H1 (cell line): ENCODE measurements around the gene ZNF462. TPM values are rescaled to one million over a fixed set of nuclear protein-coding genes. Genes with fewer than 3 reads are reported as not detected.
A peak's percentile ranks its signal among the peaks of the same experiment; 100 is the strongest.

Source experiments
- CTCF ChIA-PET: fragments of 300-600 bp; sonication (Branson Sonifier 250); formaldehyde crosslinking; loops from one replicate; lab custom pipeline; 2021; ENCODE audit not compliant: partially characterized antibody; lab: Charles Lee
- POLR2A ChIA-PET: fragments of 300-600 bp; sonication (Branson Sonifier 250); formaldehyde crosslinking; loops from one replicate; lab custom pipeline; 2021; ENCODE audit warnings: inconsistent platforms; ENCODE audit not compliant: partially characterized antibody; lab: Charles Lee
- DNase-seq, 2 experiments: peaks; one replicate each; pipeline versions ENCODE4 v3.0.0 to v3.0.0-alpha.2; 2010 to 2022; ENCODE audit warnings: low spot score in 2 of 2, low read depth in 1 of 2, mixed read lengths in 1 of 2
- FAIRE-seq: peaks from 2 replicates; lab custom pipeline; 2011; peaks lifted over from hg19 to GRCh38; lab: Jason Lieb, UNC
- H2AFZ ChIP-seq: 2 replicates; pipeline ENCODE4 v1.8.1; 2012; ENCODE audit warnings: low read length, inconsistent platforms
- H2AK5ac ChIP-seq: 2 replicates; pipeline ENCODE4 v1.6.1; 2013; ENCODE audit warnings: low read depth, low read length
- H2BK120ac ChIP-seq: replicated peaks from 2 replicates; pipeline ENCODE3; 2013; ENCODE audit warnings: low read depth, low read length, inconsistent platforms
- H2BK12ac ChIP-seq: 2 replicates; pipeline ENCODE4 v1.6.1; 2013; ENCODE audit warnings: low read depth, low read length
- H2BK15ac ChIP-seq: 2 replicates; pipeline ENCODE4 v1.6.1; 2013; ENCODE audit warnings: low read length
- H2BK20ac ChIP-seq: 2 replicates; pipeline ENCODE4 v1.6.1; 2013; ENCODE audit warnings: low read length
- H2BK5ac ChIP-seq: 2 replicates; pipeline ENCODE4 v1.6.1; 2013; ENCODE audit warnings: low read depth, low read length
- H3K14ac ChIP-seq: 2 replicates; pipeline ENCODE4 v1.6.1; 2013; ENCODE audit warnings: inconsistent platforms; ENCODE audit not compliant: insufficient read length
- H3K18ac ChIP-seq: 2 replicates; pipeline ENCODE4 v1.6.1; 2013; ENCODE audit warnings: low read length; ENCODE audit errors: extremely low read depth
- H3K23ac ChIP-seq: 2 replicates; pipeline ENCODE4 v1.6.1; 2013; ENCODE audit warnings: inconsistent platforms; ENCODE audit not compliant: insufficient read length
- H3K23me2 ChIP-seq: 2 replicates; pipeline ENCODE4 v1.6.1; 2013; ENCODE audit warnings: low read depth, low read length
- H3K27ac ChIP-seq: 2 replicates; pipeline ENCODE4 v1.6.1; 2011; ENCODE audit warnings: low read depth, low read length, inconsistent platforms
- H3K27me3 ChIP-seq, 4 experiments: replicated peaks in 1 of 4; 1 replicate in 1 of 4; 2 replicates in 3 of 4; pipeline versions ENCODE4 v1.6.1 to v1.8.1; 2011 to 2013; ENCODE audit warnings: low read length in 3 of 4, mild to moderate bottlenecking in 3 of 4, inconsistent platforms in 2 of 4, mixed read lengths in 2 of 4, moderate library complexity in 1 of 4; ENCODE audit not compliant: control insufficient read depth in 3 of 4, insufficient read depth in 3 of 4; ENCODE audit errors: extremely low read depth in 1 of 4
- H3K36me3 ChIP-seq, 4 experiments: 2 replicates each; pipeline versions ENCODE4 v1.6.1 to v1.8.1; 2011 to 2013; ENCODE audit warnings: mild to moderate bottlenecking in 4 of 4, low read length in 3 of 4, moderate library complexity in 2 of 4, control low read depth in 1 of 4, inconsistent platforms in 1 of 4; ENCODE audit not compliant: insufficient read depth in 4 of 4, control insufficient read depth in 2 of 4
- H3K4ac ChIP-seq: replicated peaks from 2 replicates; pipeline ENCODE3; 2013; ENCODE audit warnings: low read length, low read depth, mixed read lengths, inconsistent platforms; ENCODE audit not compliant: insufficient read length
- H3K4me1 ChIP-seq, 4 experiments: replicated peaks in 1 of 4; 1 replicate in 1 of 4; 2 replicates in 3 of 4; pipeline versions ENCODE4 v1.6.1 to v1.8.1; 2011 to 2013; ENCODE audit warnings: low read length in 3 of 4, inconsistent platforms in 2 of 4, mixed read lengths in 1 of 4; ENCODE audit not compliant: insufficient read depth in 4 of 4, control insufficient read depth in 3 of 4
- H3K4me2 ChIP-seq, 2 experiments: 2 replicates each; pipeline versions ENCODE4 v1.6.1 to v1.8.1; 2011 to 2013; ENCODE audit warnings: low read depth in 2 of 2, low read length in 2 of 2, control low read depth in 1 of 2, inconsistent platforms in 1 of 2, mild to moderate bottlenecking in 1 of 2; ENCODE audit not compliant: insufficient read depth in 1 of 2
- H3K4me3 ChIP-seq, 4 experiments: fragments of 200-600, 300-600 bp in 1 of 4; sonication (generic), shearing (Covaris generic), sonication (Bioruptor Twin) in 1 of 4; 2 replicates each; pipeline versions ENCODE4 v1.5.1 to v1.8.1; 2011 to 2016; ENCODE audit warnings: low read length in 4 of 4, low read depth in 3 of 4, control low read depth in 2 of 4, inconsistent platforms in 2 of 4, mild to moderate bottlenecking in 2 of 4, mixed read lengths in 1 of 4, moderate library complexity in 1 of 4; ENCODE audit not compliant: insufficient read depth in 2 of 4; ENCODE audit errors: extremely low read depth in 1 of 4
- H3K56ac ChIP-seq: replicated peaks from 2 replicates; pipeline ENCODE3; 2013; ENCODE audit warnings: low read depth, mild to moderate bottlenecking, mixed read lengths, low read length, inconsistent platforms; ENCODE audit not compliant: insufficient read length
- H3K79me1 ChIP-seq: 2 replicates; pipeline ENCODE4 v1.6.1; 2013; ENCODE audit warnings: low read depth, low read length, control low read depth
- H3K79me2 ChIP-seq, 2 experiments: 2 replicates each; pipeline versions ENCODE4 v1.6.1 to v1.8.1; 2012 to 2013; ENCODE audit warnings: low read length in 2 of 2, mild to moderate bottlenecking in 2 of 2, inconsistent platforms in 1 of 2; ENCODE audit not compliant: insufficient read depth in 2 of 2, control insufficient read depth in 1 of 2
- H3K9ac ChIP-seq, 4 experiments: replicated peaks in 1 of 4; 1 replicate in 1 of 4; 2 replicates in 3 of 4; pipeline versions ENCODE4 v1.6.1 to v1.8.1; 2011 to 2013; ENCODE audit warnings: low read depth in 3 of 4, low read length in 3 of 4, control low read depth in 2 of 4, mild to moderate bottlenecking in 2 of 4, moderate library complexity in 2 of 4, inconsistent platforms in 1 of 4; ENCODE audit errors: extremely low read depth in 1 of 4
- H3K9me3 ChIP-seq, 2 experiments: 2 replicates each; pipeline versions ENCODE4 v1.6.1 to v1.8.1; 2012 to 2013; ENCODE audit warnings: mild to moderate bottlenecking in 2 of 2, moderate library complexity in 2 of 2, control low read depth in 1 of 2, inconsistent platforms in 1 of 2, low read depth in 1 of 2, low read length in 1 of 2, mixed read lengths in 1 of 2; ENCODE audit not compliant: insufficient read depth in 2 of 2
- H4K20me1 ChIP-seq, 2 experiments: replicated peaks in 1 of 2; 2 replicates each; pipeline versions ENCODE3 to v1.8.1; 2011 to 2013; ENCODE audit warnings: inconsistent platforms in 2 of 2, low read length in 2 of 2, mild to moderate bottlenecking in 1 of 2; ENCODE audit not compliant: insufficient read depth in 2 of 2, control insufficient read depth in 1 of 2
- H4K5ac ChIP-seq: 2 replicates; pipeline ENCODE4 v1.6.1; 2013; ENCODE audit warnings: low read length, low read depth, mixed read lengths, inconsistent platforms; ENCODE audit not compliant: insufficient read length
- H4K8ac ChIP-seq: 2 replicates; pipeline ENCODE4 v1.8.0; 2013; ENCODE audit warnings: mild to moderate bottlenecking, moderate library complexity, low read length, inconsistent platforms; ENCODE audit not compliant: insufficient read depth; ENCODE audit errors: extremely low read depth
- H4K91ac ChIP-seq: replicated peaks from 2 replicates; pipeline ENCODE3; 2013; ENCODE audit warnings: low read length, mixed read lengths, inconsistent platforms; ENCODE audit not compliant: insufficient read length
- ATF3 ChIP-seq: IDR thresholded peaks from 2 replicates; pipeline ENCODE4 v1.6.1; 2011; ENCODE audit warnings: low read depth, mild to moderate bottlenecking, low read length; ENCODE audit not compliant: insufficient read depth
- SIX5 ChIP-seq: IDR thresholded peaks from 2 replicates; pipeline ENCODE4 v1.6.1; 2011; ENCODE audit warnings: mild to moderate bottlenecking, low read depth, low read length
- WGBS, 2 experiments: shearing (Covaris generic) in 1 of 2; methylation state at CpG; one replicate each; pipeline versions ENCODE4 v1.1.6 to v1.1.7; 2013 to 2015; ENCODE audit warnings: low lambda C conversion rate in 2 of 2, mixed read lengths in 2 of 2, inconsistent platforms in 1 of 2, low coverage in 1 of 2, missing lambda C conversion rate in 1 of 2; ENCODE audit not compliant: insufficient replicate concordance in 2 of 2, insufficient coverage in 1 of 2, insufficient read length in 1 of 2; ENCODE audit errors: extremely low coverage in 1 of 2, missing lambda C conversion rate in 1 of 2; 5-methylcytosine and 5-hydroxymethylcytosine counted together
- polyA plus RNA-seq, 7 experiments: library from polyadenylated mRNA; depleted of rRNA in 3 of 7; stranded (reverse) in 5 of 7; unstranded in 2 of 7; fragments of >200 nt in 5 of 7; fragments of 200-250 nt in 2 of 7; gene quantifications; 1 replicate in 5 of 7; 2 replicates in 1 of 7; 4 replicates in 1 of 7; pipeline versions ENCODE4 v1.2.1 to v1.2.3, GENCODE V29; 2011 to 2013; ENCODE audit warnings: missing spikeins in 2 of 7, mixed read lengths in 2 of 7
- total RNA-seq: library from RNA; stranded (reverse); fragmentation: NEBNext Ultra II Directional; extraction: Animal tissue kit (Norgen Biotek cat#: 25700); gene quantifications from 2 replicates; pipeline ENCODE4 v1.2.1, GENCODE V29; 2021

ZNF462 gene
- total and polyA plus RNA-seq, 2 of the 8 experiments (the other 6 are each of a cell fraction or from before 2014, with no cell fraction given) = 30.0 to 163 TPM

- H4K91ac ChIP-seq = peak overlapping the region; percentile 4
- FAIRE-seq (no peak), DNase-seq (no peak)
- no peak for TF ChIP-seq SIX5
- TF ChIP-seq ATF3 = no peak
- no peak overlapping the region; the same call in 1 of the 2 replicates for H3K18ac ChIP-seq
- no peak overlapping the region for H3K4ac ChIP-seq
- no peaks in the 10 kb centered on the region for H3K27me3 ChIP-seq
- H2BK20ac ChIP-seq = peak overlapping the region; percentile 19
- H3K23me2 ChIP-seq = peaks cover 5% of the 10 kb centered on the region; the same call in 1 of the 2 replicates
- peaks cover 15 to 27% of the 10 kb centered on the region in 2 experiments for H4K20me1 ChIP-seq
- peaks cover 18 to 47% (median 35%) of the 10 kb centered on the region in 4 experiments for H3K4me1 ChIP-seq
- H3K56ac ChIP-seq = no peak overlapping the region
- H2AK5ac ChIP-seq = no peak overlapping the region
- peaks cover 0 to 16% (median 4%) of the 10 kb centered on the region in 4 experiments; a peak in 2 of 8 replicates for H3K36me3 ChIP-seq
- no peak overlapping the region for H3K14ac ChIP-seq
- no peak overlapping the region for H2BK15ac ChIP-seq
- H2BK120ac ChIP-seq = no peak overlapping the region
- no peak overlapping the region for H3K4me3 ChIP-seq
- ChIA-PET POLR2A (interaction anchor here (1.1 to 5.1 kb wide), 6 partner anchors 10 to 55 kb away, joined by 3 to 64 read pairs (median 10); partner anchors contain the start of gene ZNF462), CTCF (interaction anchor here (1.3 kb wide), 1 partner anchor 9 kb away, joined by 4 read pairs; no protein-coding TSS in a partner anchor)
- H3K9me3 ChIP-seq = no peaks in the 10 kb centered on the region
- H4K8ac ChIP-seq = no peak overlapping the region
- H3K79me2 ChIP-seq = peaks cover 58 to 100% of the 10 kb centered on the region in 2 experiments
- H2BK5ac ChIP-seq = no peak overlapping the region
- peak overlapping the region in 1 of 2 experiments; percentile 86; a peak in 2 of 4 replicates for H3K4me2 ChIP-seq
- no peak overlapping the region for H2AFZ ChIP-seq
- peak overlapping the region; percentile 1; the same call in 1 of the 2 replicates for H3K27ac ChIP-seq
- H4K5ac ChIP-seq = no peak overlapping the region
- WGBS, 2 experiments = 94% methylated on average over 3 of the region's 3 CpGs; no CpG with 5 or more reads in 1 of the 2 experiments
- H3K79me1 ChIP-seq = peaks cover 4% of the 10 kb centered on the region; the same call in 1 of the 2 replicates
- H2BK12ac ChIP-seq = no peak overlapping the region
- H3K9ac ChIP-seq = no peak overlapping the region
- H3K23ac ChIP-seq = no peak overlapping the region
These were observed 16.5 kb downstream of the ZNF462 start for GRCh38 chr9:106879439-106879882.
